Measurements from ENCODE around the gene PITPNM1. TPM values are rescaled to one million over a fixed set of nuclear protein-coding genes. Genes with fewer than 3 reads are reported as not detected.

Gene PITPNM1
- total RNA-seq, 1 donor from 2014 or later: 17.4 TPM

- TF ChIP-seq, protein P1, sequence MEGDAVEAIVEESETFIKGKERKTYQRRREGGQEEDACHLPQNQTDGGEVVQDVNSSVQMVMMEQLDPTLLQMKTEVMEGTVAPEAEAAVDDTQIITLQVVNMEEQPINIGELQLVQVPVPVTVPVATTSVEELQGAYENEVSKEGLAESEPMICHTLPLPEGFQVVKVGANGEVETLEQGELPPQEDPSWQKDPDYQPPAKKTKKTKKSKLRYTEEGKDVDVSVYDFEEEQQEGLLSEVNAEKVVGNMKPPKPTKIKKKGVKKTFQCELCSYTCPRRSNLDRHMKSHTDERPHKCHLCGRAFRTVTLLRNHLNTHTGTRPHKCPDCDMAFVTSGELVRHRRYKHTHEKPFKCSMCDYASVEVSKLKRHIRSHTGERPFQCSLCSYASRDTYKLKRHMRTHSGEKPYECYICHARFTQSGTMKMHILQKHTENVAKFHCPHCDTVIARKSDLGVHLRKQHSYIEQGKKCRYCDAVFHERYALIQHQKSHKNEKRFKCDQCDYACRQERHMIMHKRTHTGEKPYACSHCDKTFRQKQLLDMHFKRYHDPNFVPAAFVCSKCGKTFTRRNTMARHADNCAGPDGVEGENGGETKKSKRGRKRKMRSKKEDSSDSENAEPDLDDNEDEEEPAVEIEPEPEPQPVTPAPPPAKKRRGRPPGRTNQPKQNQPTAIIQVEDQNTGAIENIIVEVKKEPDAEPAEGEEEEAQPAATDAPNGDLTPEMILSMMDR (IDR thresholded peaks at IDR 0.05; ENCODE audit: insufficient read depth, low read length, severe bottlenecking): no peak
- Histone ChIP-seq H3K36me3 (ENCODE audit: control insufficient read depth, insufficient read depth, low read length) (no peaks in the 10 kb centered on the region), H3K27me3 (ENCODE audit: control insufficient read depth, insufficient read depth, low read length) (no peaks in the 10 kb centered on the region), H3K4me3 (ENCODE audit: low read depth, low read length) (no peak overlapping the region)
- DNase-seq (ENCODE audit: low read depth) (no peak), FAIRE-seq (no peak)
Observed at GRCh38 chr11:67528376-67528775, 23.2 kb upstream of the PITPNM1 start.

GRCh38 chr11:67525275-67525976, 20.3 kb upstream of the PITPNM1 start:
- TF ChIP-seq, protein P1 (IDR thresholded peaks at IDR 0.05; ENCODE audit: insufficient read depth, low read length, severe bottlenecking): no peak
- Histone ChIP-seq H3K4me3 (ENCODE audit: low read depth, low read length) (no peak overlapping the region), H3K36me3 (ENCODE audit: control insufficient read depth, insufficient read depth, low read length) (no peaks in the 10 kb centered on the region), H3K27me3 (ENCODE audit: control insufficient read depth, insufficient read depth, low read length) (no peaks in the 10 kb centered on the region)
- no peak for FAIRE-seq
- no peak for DNase-seq (ENCODE audit: low read depth)

- FAIRE-seq: no peak
- H3K36me3 ChIP-seq (ENCODE audit: control insufficient read depth, insufficient read depth, low read length): no peaks in the 10 kb centered on the region
- H3K27me3 ChIP-seq (ENCODE audit: control insufficient read depth, insufficient read depth, low read length): no peaks in the 10 kb centered on the region
- no peak overlapping the region for H3K4me3 ChIP-seq (ENCODE audit: low read depth, low read length)
- TF ChIP-seq, protein P1 (IDR thresholded peaks at IDR 0.05; ENCODE audit: insufficient read depth, low read length, severe bottlenecking): no peak
- no peak for DNase-seq (ENCODE audit: low read depth)
Observed at GRCh38 chr11:67524480-67524808, 19.3 kb upstream of the PITPNM1 start.

DNA sequence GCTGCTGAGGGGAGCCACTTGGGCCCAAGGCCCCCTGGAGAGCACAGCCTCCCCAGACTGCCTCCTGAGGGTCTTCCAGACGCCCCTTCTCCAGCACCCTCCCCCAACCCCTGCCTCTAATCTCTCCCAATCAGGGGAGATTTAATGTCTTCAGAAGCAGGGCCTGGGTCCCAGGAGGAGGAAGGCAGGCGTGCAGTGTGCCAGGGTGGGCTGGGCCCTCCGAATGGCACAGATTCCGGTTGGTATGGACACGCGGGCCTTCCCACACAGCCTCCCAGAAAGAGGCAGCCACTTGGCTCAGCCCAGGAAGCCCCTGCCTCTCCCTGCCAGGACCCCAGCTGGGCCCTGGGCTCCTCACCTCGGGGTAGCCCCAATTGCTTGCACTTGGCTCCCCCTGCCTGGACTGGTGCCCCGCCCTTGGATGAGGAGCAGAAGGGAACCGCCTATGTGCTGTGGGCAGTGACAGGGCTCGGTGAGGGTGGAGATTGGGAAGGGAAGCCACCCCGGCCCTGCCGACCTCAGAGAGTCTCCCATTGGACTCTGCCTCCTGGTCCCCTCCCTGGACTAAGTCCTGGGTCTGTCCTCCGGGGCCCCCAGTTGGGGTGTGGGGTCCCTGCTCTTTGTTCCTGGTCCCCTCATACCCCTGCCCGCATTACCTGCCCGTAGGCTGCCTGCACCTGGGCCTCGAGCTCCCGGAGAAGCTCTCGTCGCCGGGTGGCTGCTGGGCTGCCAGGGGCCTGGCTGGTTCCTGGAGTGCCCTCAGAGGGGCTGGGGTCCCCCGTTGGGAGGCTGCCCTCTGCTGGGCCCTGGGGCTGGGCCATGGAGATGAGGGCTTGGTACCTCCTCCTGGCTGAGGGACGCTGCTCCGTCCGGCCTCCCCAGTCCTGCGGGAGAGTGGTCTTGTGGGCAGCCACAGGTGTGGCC, 18.7 kb upstream of the PITPNM1 start:
- Histone ChIP-seq H3K36me3 (ENCODE audit: control insufficient read depth, insufficient read depth, low read length) (no peaks in the 10 kb centered on the region), H3K27me3 (ENCODE audit: control insufficient read depth, insufficient read depth, low read length) (no peaks in the 10 kb centered on the region), H3K4me3 (ENCODE audit: low read depth, low read length) (no peak overlapping the region)
- no peak for FAIRE-seq
- no peak for DNase-seq (ENCODE audit: low read depth)
- TF ChIP-seq, protein P1 (IDR thresholded peaks at IDR 0.05; ENCODE audit: insufficient read depth, low read length, severe bottlenecking): no peak

- H3K27me3 ChIP-seq (ENCODE audit: control insufficient read depth, insufficient read depth, low read length): no peaks in the 10 kb centered on the region
- DNase-seq (ENCODE audit: low read depth) (no peak), FAIRE-seq (no peak)
- no peaks in the 10 kb centered on the region for H3K36me3 ChIP-seq (ENCODE audit: control insufficient read depth, insufficient read depth, low read length)
- no peak within 1 kb of the TSS for H3K4me3 ChIP-seq (ENCODE audit: low read depth, low read length)
- TF ChIP-seq, protein P1 (IDR thresholded peaks at IDR 0.05; ENCODE audit: insufficient read depth, low read length, severe bottlenecking): no peak
Observed at GRCh38 chr11:67522844-67523555, 17.8 kb upstream of the PITPNM1 start, which contains the start of gene CABP2. Gene CABP2 (minus strand): TSS chr11:67523446. CDS start chr11:67523326, 120 bp downstream.

Data from bronchial epithelial cell (primary cell).